Thyroid gland (tissue), 4 donors: ENCODE measurements around the gene SYNE4.

Experiments used
- POLR2A ChIP-seq, 2 donors: fragments of 450-650 bp; IDR thresholded peaks; one replicate each; pipeline ENCODE4 v1.6.1; 2017; ENCODE audit warnings: antibody characterized with exemption in 2 of 2, mild to moderate bottlenecking in 2 of 2, moderate library complexity in 1 of 2
- TF ChIP-seq, protein P1 (sequence below), 6 experiments: fragments of 200-600 bp in 3 of 6; fragments of 450-650 bp in 3 of 6; sonication (generic) in 3 of 6; IDR thresholded peaks; one replicate each; pipeline ENCODE4 v1.5.1; 2016 to 2019; ENCODE audit warnings: antibody characterized with exemption in 6 of 6, mild to moderate bottlenecking in 2 of 6, inconsistent platforms in 1 of 6, moderate library complexity in 1 of 6

DNA sequence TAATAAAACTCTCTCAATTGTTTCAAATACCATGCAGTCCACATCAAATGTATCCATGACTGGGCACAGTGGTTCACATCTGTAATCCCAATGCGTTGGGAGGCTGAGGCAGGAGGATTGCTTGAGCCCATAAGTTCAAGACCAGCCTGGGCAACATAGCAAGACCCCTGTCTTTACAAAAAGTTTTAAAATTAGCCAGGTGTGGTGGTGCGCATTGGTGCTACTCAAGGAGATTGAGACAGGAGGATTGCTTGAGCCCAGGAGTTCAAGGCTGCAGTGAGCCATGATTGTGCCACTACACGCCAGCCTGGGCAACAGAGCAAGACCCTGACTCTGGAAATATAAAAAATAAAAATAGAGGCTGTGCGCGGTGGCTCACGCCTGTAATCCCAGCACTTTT, 19.1 kb upstream of the SYNE4 start:
- TF ChIP-seq, protein P1, sequence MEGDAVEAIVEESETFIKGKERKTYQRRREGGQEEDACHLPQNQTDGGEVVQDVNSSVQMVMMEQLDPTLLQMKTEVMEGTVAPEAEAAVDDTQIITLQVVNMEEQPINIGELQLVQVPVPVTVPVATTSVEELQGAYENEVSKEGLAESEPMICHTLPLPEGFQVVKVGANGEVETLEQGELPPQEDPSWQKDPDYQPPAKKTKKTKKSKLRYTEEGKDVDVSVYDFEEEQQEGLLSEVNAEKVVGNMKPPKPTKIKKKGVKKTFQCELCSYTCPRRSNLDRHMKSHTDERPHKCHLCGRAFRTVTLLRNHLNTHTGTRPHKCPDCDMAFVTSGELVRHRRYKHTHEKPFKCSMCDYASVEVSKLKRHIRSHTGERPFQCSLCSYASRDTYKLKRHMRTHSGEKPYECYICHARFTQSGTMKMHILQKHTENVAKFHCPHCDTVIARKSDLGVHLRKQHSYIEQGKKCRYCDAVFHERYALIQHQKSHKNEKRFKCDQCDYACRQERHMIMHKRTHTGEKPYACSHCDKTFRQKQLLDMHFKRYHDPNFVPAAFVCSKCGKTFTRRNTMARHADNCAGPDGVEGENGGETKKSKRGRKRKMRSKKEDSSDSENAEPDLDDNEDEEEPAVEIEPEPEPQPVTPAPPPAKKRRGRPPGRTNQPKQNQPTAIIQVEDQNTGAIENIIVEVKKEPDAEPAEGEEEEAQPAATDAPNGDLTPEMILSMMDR (IDR thresholded peaks at IDR 0.05) = no peak
- no peak for TF ChIP-seq POLR2A (IDR thresholded peaks at IDR 0.05)
